Measurements from ENCODE around the gene FLOT2.

DNA sequence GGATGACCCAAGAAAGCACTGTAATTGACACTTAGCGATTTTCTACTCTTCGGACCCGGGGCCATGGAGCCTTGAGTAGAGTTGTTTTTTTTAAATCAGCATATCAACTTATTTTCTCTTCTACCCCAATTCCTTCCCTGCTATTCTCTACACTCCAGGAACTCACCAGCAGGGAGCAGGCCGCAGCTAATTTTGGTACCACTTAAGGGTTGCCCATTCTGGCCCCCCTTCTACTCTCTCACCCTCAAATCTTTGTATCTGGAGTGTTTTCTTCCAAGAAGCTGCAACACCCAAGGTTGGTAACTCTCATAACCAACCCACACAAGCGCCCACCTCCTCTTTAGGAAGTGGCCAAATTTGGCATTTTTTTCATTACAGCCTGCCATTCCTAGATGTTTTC, 48.3 kb downstream of the FLOT2 start:
- TF ChIP-seq POLR2A (IDR thresholded peaks at IDR 0.05), result no peak
- TF ChIP-seq, protein P1, sequence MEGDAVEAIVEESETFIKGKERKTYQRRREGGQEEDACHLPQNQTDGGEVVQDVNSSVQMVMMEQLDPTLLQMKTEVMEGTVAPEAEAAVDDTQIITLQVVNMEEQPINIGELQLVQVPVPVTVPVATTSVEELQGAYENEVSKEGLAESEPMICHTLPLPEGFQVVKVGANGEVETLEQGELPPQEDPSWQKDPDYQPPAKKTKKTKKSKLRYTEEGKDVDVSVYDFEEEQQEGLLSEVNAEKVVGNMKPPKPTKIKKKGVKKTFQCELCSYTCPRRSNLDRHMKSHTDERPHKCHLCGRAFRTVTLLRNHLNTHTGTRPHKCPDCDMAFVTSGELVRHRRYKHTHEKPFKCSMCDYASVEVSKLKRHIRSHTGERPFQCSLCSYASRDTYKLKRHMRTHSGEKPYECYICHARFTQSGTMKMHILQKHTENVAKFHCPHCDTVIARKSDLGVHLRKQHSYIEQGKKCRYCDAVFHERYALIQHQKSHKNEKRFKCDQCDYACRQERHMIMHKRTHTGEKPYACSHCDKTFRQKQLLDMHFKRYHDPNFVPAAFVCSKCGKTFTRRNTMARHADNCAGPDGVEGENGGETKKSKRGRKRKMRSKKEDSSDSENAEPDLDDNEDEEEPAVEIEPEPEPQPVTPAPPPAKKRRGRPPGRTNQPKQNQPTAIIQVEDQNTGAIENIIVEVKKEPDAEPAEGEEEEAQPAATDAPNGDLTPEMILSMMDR (IDR thresholded peaks at IDR 0.05), result peak in 1 of 12 donors; percentile 13
